SK-N-SH treated with all-trans-retinoic acid at 6 μM for 48 hours (cell line): ENCODE measurements around the gene VOPP1.

Experiments used
- RARB ChIP-seq: fragments of 250-450 bp; sonication (Bioruptor Pico); IDR thresholded peaks from 2 replicates; pipeline ENCODE4 v1.8.0; 2021; ENCODE audit warnings: mild to moderate bottlenecking, moderate library complexity
- SNAI2 ChIP-seq: fragments of 250-450 bp; sonication (Bioruptor Pico); IDR thresholded peaks from 2 replicates; pipeline ENCODE4 v1.5.0; 2020; ENCODE audit warnings: mild to moderate bottlenecking, moderate library complexity
- TOX ChIP-seq: fragments of 250-450 bp; sonication (Bioruptor Pico); IDR thresholded peaks from 2 replicates; pipeline ENCODE4 v1.8.0; 2021; ENCODE audit warnings: mild to moderate bottlenecking, moderate library complexity, borderline replicate concordance

DNA sequence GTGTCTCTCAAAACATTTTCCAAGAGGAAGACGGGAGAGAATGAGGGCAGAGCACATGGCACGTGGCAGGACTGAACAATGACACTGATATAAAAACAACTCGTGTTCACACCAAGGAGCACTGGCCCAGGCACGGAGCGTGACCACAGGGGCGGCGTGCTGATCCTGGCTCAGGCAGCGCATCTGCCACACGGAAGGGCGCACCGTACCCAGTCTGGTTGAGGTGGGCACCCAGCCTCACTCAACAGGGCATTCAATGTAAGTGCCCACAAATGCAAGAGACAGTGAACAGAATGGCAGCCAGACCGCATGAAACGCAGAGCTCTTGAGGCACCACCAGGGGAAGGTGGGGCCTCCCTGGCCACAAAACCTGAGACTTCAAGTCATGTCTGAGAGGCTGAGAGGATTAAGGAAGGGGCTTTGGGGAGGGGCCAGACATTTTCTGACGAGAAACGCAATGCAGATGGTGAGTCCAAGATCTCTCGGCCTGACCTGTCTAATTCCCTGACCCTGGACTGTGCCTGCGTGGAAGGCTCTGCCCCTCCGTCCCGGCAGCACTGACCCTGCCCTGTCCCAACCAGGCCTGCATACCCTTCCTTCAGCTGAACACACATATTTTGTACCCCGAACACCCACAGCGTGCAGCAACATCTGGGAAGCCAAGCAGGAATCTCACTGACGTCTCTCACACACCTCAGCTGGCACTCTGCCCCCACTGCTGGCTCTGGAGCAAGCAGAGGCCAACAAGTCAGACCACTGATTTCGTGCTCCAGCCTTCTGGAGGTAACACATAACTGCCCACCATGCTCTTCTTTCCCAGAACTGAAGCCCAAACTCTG, 35.5 kb downstream of the VOPP1 start:
- TF ChIP-seq TOX (CRISPR knock-in tag) (no peak), SNAI2 (no peak), RARB (CRISPR knock-in tag) (no peak)
